A204.1 (cell line): ENCODE data around the gene ZNF276.
"Not testable (repeated sequence)": the region's sequence is repeated elsewhere in the genome, so short reads cannot be mapped to it uniquely, and the experiment has no call there.

Experiments used
- FAIRE-seq: peaks from 2 replicates; lab custom pipeline; 2012; peaks lifted over from hg19 to GRCh38; lab: Jason Lieb, UNC

ZNF276 gene

GRCh38 chr16:89695875-89696669, 25.3 kb upstream of the ZNF276 start:
- FAIRE-seq: no peak

DNA sequence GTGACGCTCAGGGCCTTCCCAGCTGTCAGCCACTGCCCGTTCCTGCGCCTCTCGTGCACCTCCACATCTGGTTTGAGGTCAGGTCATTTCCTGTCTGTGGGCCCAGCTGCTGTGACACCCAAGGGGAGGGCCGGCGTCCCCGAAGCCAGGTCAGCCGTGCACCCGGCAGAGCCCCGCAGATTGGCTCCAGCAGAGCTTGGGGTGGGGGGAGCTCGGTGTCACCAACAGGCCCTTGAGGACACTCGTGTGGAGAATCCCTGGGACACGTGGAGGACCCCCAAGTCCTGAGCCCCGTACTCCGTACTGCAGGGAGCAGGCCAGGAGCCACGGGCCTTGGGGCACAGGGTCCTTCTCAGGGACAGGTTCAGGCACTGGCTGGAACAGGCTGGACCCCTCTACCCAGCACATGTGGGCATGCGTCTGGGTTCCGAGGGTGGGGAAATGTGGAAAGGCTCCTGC, 24.6 kb upstream of the ZNF276 start:
- FAIRE-seq: no peak

- no peak for FAIRE-seq
These were observed 24.1 kb upstream of the ZNF276 start for GRCh38 chr16:89697161-89697615.

DNA sequence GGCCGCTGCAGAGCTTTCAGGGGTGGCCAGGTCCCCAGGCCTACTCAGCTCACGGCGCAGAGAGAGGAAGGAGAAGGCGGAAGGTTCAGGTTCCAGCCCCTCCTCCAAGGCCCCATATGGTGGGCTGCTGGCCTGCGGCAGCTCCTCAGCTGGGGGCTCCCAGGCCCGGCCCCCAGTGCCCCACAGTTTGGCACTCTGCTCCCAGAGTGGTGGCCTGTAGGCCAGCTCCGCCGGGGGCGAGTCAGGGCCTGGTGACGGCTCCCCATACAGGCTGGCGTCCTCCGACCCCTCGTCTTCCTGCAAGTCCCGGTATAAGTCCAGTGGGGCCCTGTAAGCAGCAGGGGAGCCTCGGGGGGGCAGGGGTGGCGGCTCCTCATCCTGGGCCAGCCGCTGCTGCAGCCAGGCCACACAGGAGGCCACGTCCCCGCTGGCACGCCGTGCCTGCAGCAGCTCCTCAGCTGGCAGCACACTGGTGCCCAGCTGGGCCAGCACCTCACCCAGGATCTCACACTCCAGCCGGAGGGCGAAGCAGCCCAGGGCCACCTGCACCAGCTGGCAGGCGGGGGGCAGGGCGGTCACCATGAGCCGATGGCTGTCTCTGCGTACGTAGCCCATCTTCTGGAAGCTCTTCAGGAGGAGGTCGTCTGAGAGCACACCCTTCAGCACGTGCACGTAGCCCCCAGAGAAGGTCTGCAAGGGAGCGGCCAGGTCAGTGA, 23.6 kb upstream of the ZNF276 start:
- FAIRE-seq: no peak

- not testable (repeated sequence) for FAIRE-seq
These were observed 22.6 kb upstream of the ZNF276 start for GRCh38 chr16:89698717-89699116.

GRCh38 chr16:89699629-89700099, 21.7 kb upstream of the ZNF276 start:
- FAIRE-seq: not testable (repeated sequence)

DNA sequence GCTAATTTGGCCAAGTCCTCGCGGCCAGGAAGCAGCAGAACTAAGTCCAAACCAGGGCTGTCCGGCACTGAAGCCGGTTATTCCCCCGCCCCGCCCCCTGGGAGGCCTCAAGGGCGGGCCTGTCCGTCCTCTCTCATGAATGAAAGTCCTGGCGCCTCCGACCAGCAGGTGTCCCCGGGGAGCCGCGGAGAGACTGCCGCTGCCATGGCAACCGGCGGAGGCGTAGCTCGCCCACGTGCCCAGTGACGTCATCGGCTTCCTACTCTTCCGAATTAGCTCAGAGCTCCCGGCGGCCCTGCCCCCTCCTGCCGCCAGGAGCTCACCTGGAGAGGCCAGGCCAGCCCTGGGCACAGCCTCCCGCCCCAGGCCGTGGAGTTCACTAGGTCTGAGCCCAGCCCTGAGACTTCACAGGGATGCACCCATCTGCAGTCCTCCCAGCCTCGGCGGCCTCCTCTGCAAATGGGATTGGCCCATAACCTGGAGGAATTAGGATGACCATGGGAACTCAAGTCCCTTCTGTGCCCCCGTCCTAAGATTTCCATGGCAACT, 21.2 kb upstream of the ZNF276 start:
- peak; percentile 93 for FAIRE-seq

- no peak for FAIRE-seq
These were observed 20.5 kb upstream of the ZNF276 start for GRCh38 chr16:89700649-89701424.

GRCh38 chr16:89701425-89702406, 19.6 kb upstream of the ZNF276 start, which contains the start of gene SPATA2L:
Gene SPATA2L, minus strand, starts transcription at chr16:89701705. Its CDS starts 473 bp downstream, at chr16:89701232.
- peak; percentile 32 for FAIRE-seq

- FAIRE-seq: no peak
These were observed 17.1 kb upstream of the ZNF276 start for GRCh38 chr16:89704281-89704680.

GRCh38 chr16:89705006-89705405, 16.3 kb upstream of the ZNF276 start:
- no peak for FAIRE-seq

DNA sequence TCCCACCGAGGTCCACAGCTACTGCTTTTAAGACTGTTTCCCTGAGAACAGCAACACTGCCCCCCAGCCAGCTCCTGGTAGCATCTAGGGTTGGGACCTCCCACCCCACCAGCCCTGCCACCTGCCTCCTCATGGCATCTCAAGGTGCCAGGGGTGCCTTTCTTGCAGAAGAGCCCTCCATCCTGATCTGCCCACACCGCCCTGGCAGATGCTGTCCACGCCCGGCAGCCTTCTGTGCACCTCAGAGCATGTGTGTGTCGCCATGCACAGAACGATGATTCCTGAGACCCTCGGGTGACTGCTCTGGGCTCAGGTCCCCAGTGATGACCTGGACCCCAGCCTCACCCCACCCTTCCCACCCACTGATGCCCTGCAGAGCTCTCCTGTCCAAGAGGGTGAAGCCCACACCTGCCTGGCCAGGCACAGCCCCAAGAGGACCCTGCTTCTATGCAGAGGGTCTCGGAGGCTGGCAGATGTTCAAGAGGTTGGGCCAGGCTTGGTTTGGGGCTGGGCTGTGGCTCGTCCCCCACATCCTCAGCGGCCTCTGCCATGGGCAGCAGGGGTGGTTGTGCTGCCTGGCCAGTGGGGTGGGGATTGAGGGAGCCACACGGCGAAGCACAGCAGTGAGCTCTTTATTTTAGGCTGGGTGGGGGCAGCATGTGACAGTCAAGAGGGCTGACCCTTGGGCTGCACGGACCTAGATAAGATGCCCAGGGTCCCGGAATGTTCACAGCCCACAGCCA, 14.6 kb upstream of the ZNF276 start:
- FAIRE-seq: no peak

- FAIRE-seq: no peak
These were observed 13.6 kb upstream of the ZNF276 start for GRCh38 chr16:89707695-89708094.

DNA sequence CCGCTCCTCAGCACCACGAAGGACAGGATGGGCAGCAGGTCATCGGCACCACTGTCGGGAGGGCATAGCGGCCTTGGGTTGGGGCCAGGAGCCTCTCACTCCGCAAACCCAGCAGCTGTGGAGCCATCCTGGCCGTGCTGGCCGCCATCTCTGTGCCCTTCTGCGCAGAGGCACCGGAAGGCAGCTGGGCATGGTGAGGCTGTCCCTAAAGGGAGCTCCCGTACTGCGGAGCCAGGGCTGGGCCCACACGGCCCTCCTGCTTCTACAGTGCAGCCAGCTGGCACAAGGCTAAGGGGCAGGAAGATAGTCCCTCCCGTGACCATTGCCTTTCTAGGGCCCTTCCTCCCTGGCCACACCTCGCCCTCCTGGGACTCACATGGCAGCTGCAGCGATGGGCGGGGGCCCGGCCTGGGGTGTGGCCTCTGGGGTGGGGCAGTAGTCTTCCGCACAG, 12.8 kb upstream of the ZNF276 start:
- FAIRE-seq: no peak

DNA sequence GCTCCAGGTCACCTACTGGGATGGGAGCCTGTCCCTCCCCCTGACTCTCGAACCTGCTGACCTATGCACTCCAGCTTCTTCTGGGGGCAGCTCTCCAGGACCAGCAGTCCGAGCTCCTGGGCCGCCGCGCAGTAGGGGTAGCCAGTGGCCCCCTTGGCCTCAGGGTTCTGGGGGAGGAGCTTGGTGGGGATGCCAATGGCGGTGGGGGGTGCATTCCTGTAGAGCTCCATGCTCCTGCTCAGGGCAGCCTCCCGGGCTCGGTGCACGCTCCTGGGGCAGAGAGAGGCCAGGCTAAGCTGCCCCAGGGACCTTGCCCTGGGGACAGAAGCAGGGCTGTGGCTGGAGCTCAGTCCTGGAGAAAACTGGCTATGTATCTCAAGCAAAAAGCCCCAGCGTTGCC, 12.2 kb upstream of the ZNF276 start:
- FAIRE-seq: no peak

DNA sequence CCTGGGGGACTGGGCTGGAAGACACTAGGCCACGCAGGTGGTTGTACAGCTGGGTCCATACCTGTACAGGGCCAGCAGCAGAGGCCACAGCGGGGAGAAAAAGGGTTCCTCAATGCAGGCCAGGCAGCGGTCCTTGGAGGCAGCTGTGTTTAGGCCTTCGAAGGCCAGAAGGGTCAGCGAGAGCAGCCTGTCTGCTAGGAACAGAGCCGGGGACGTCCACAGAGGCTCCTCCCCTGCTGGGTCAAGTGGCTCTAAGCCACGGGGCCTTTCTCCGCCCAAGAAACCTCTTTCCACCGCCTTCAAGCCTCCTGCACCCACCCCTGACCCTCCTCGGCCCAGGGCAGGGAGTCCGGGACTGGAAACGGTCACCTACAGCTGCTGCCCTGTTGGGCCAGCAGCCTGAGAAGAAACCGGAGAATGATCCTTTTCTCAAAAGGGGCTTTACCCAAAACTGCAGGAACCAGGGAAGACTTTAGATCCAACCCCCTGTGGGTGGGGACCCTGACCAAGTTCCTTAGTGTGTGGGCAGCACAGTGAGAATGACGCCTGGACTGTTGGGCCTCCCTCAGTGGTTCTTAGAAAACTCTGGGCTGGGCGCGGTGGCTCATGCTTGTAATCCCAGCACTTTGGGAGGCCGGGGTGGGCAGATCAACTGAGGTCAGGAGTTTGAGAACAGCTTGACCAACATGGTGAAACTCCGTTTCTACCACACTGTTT, 11.5 kb upstream of the ZNF276 start:
- no peak for FAIRE-seq

GRCh38 chr16:89710709-89711564, 10.4 kb upstream of the ZNF276 start:
- no peak for FAIRE-seq

- no peak for FAIRE-seq
These were observed 9.6 kb upstream of the ZNF276 start for GRCh38 chr16:89711601-89712273.
